KMS-11 (cell line): ENCODE data around the gene CADM4.

ENCODE experiments used
- H2AFZ ChIP-seq: fragments of 200-600 bp; sonication (generic); 2 replicates; pipeline ENCODE4 v1.6.1; 2016; ENCODE audit warnings: antibody characterized with exemption, mixed run types, low read depth
- H3K27ac ChIP-seq: fragments of 200-600 bp; sonication (generic); 2 replicates; pipeline ENCODE4 v1.6.1; 2016; ENCODE audit warnings: mild to moderate bottlenecking, mixed run types
- H3K27me3 ChIP-seq: fragments of 200-600 bp; sonication (generic); 2 replicates; pipeline ENCODE4 v1.6.1; 2017; ENCODE audit warnings: mild to moderate bottlenecking, low read depth, mixed run types, moderate library complexity; ENCODE audit not compliant: insufficient read depth
- H3K36me3 ChIP-seq: fragments of 200-600 bp; sonication (generic); 2 replicates; pipeline ENCODE4 v1.6.1; 2017; ENCODE audit warnings: mild to moderate bottlenecking, mixed run types; ENCODE audit not compliant: insufficient read depth
- H3K4me1 ChIP-seq: fragments of 200-600 bp; sonication (generic); 2 replicates; pipeline ENCODE4 v1.6.1; 2016; ENCODE audit warnings: mild to moderate bottlenecking, low read depth, mixed run types; ENCODE audit not compliant: poor library complexity, severe bottlenecking
- H3K4me2 ChIP-seq: fragments of 200-600 bp; sonication (generic); 2 replicates; pipeline ENCODE4 v1.7.0; 2016; ENCODE audit warnings: mild to moderate bottlenecking, mixed run types
- H3K4me3 ChIP-seq: fragments of 200-600 bp; sonication (generic); IDR thresholded peaks from 2 replicates; pipeline ENCODE4 v1.6.1; 2017; ENCODE audit warnings: low read depth, low read length, mixed read lengths; ENCODE audit not compliant: insufficient read depth
- H3K79me2 ChIP-seq: fragments of 200-600 bp; sonication (generic); 2 replicates; pipeline ENCODE4 v1.6.1; 2016; ENCODE audit warnings: low read depth, mixed run types; ENCODE audit not compliant: insufficient read depth
- H3K9ac ChIP-seq: fragments of 200-600 bp; sonication (generic); 2 replicates; pipeline ENCODE4 v1.6.1; 2016; ENCODE audit warnings: mild to moderate bottlenecking, mixed run types
- H4K20me1 ChIP-seq: fragments of 200-600 bp; sonication (generic); 2 replicates; pipeline ENCODE4 v1.6.1; 2016; ENCODE audit warnings: mild to moderate bottlenecking, mixed run types; ENCODE audit not compliant: insufficient read depth
- TF ChIP-seq, protein P1 (sequence below): fragments of 200-600 bp; sonication (generic); conservative IDR thresholded peaks from 2 replicates; pipeline ENCODE4 v1.6.1; 2017; ENCODE audit warnings: low read depth, mild to moderate bottlenecking, antibody characterized with exemption, low read length, moderate library complexity, mixed read lengths

Gene CADM4

GRCh38 chr19:43660301-43660970 is 20.8 kb upstream of the CADM4 start:
- no peaks in the 10 kb centered on the region for H3K36me3 ChIP-seq
- no peaks in the 10 kb centered on the region for H3K79me2 ChIP-seq
- TF ChIP-seq, protein P1, sequence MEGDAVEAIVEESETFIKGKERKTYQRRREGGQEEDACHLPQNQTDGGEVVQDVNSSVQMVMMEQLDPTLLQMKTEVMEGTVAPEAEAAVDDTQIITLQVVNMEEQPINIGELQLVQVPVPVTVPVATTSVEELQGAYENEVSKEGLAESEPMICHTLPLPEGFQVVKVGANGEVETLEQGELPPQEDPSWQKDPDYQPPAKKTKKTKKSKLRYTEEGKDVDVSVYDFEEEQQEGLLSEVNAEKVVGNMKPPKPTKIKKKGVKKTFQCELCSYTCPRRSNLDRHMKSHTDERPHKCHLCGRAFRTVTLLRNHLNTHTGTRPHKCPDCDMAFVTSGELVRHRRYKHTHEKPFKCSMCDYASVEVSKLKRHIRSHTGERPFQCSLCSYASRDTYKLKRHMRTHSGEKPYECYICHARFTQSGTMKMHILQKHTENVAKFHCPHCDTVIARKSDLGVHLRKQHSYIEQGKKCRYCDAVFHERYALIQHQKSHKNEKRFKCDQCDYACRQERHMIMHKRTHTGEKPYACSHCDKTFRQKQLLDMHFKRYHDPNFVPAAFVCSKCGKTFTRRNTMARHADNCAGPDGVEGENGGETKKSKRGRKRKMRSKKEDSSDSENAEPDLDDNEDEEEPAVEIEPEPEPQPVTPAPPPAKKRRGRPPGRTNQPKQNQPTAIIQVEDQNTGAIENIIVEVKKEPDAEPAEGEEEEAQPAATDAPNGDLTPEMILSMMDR = no peak
- H3K4me3 ChIP-seq = no peak overlapping the region
- H3K4me2 ChIP-seq = no peak overlapping the region
- no peak overlapping the region for H3K27ac ChIP-seq
- no peaks in the 10 kb centered on the region for H4K20me1 ChIP-seq
- no peaks in the 10 kb centered on the region for H3K27me3 ChIP-seq
- no peak overlapping the region for H2AFZ ChIP-seq
- no peaks in the 10 kb centered on the region for H3K4me1 ChIP-seq
- H3K9ac ChIP-seq = no peak overlapping the region

GRCh38 chr19:43658494-43658893 is 18.8 kb upstream of the CADM4 start:
- Histone ChIP-seq H2AFZ (no peak overlapping the region), H3K4me3 (no peak overlapping the region), H3K27me3 (no peaks in the 10 kb centered on the region), H4K20me1 (no peaks in the 10 kb centered on the region), H3K4me2 (no peak overlapping the region), H3K36me3 (no peaks in the 10 kb centered on the region), H3K79me2 (no peaks in the 10 kb centered on the region), H3K9ac (no peak overlapping the region), H3K4me1 (no peaks in the 10 kb centered on the region), H3K27ac (no peak overlapping the region)
- TF ChIP-seq, protein P1 = no peak

DNA sequence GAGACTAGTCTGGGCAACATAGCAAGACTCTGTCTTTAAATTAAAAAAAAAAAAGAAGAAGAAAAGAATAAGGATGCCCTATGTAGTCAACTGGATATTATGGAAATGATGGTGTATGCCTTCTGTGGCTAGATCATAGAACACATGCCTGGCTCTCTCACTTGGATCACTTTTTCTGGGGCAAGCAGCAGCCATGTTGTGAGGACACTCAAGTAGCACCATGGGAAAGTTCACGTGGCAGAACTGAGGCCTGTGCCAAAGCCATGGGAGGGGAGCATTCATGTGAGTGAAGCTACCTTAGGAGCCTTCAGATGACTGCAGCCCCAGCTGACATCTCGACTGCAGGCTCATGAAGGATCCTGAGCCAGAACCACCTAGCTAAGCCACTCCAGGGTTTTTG is 18.4 kb upstream of the CADM4 start:
- Histone ChIP-seq H2AFZ (no peak overlapping the region), H3K27ac (no peak overlapping the region), H3K4me2 (no peak overlapping the region), H3K4me1 (no peaks in the 10 kb centered on the region), H3K27me3 (no peaks in the 10 kb centered on the region), H3K9ac (no peak overlapping the region), H3K4me3 (no peak overlapping the region), H4K20me1 (no peaks in the 10 kb centered on the region), H3K36me3 (no peaks in the 10 kb centered on the region), H3K79me2 (no peaks in the 10 kb centered on the region)
- TF ChIP-seq, protein P1 = no peak

DNA sequence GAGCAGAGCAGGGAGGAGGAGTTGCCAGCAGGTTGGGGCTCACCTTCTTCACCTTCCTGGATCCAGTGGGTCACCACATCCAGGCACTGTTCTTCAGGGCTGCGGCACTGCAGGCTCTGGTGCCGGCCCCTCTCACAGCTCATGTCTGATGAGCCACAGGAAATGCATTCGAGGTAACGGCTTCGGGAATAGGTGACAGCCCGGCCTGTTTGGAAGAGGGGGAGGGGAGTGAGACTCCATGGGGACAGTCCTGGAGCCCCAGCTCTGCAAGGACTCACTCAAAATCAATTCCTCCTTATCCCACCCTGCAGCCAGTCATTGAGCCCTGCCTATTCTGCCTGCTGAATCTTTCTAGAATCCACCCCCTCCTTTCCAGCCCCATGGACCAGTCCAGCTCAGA is 16.8 kb upstream of the CADM4 start:
- H2AFZ ChIP-seq = no peak overlapping the region
- no peaks in the 10 kb centered on the region for H3K27me3 ChIP-seq
- no peaks in the 10 kb centered on the region for H4K20me1 ChIP-seq
- H3K4me3 ChIP-seq = no peak overlapping the region
- no peak overlapping the region for H3K4me2 ChIP-seq
- no peak overlapping the region for H3K27ac ChIP-seq
- no peaks in the 10 kb centered on the region for H3K4me1 ChIP-seq
- H3K79me2 ChIP-seq = no peaks in the 10 kb centered on the region
- no peaks in the 10 kb centered on the region for H3K36me3 ChIP-seq
- TF ChIP-seq, protein P1 = no peak
- H3K9ac ChIP-seq = no peak overlapping the region
